GM21576 (cell line): ENCODE results near the gene STAT4.

Experiments
- ATAC-seq: cut with Tn5 transposase; IDR thresholded peaks from one replicate; pipeline ENCODE4 v1.9.1; 2021; ENCODE audit warnings: mild to moderate bottlenecking, moderate library complexity; ENCODE audit not compliant: unreplicated experiment

Gene STAT4

GRCh38 chr2:191174442-191174841 is 23.6 kb upstream of the STAT4 start:
- no peak for ATAC-seq

- no peak for ATAC-seq
These were observed 22.4 kb upstream of the STAT4 start for GRCh38 chr2:191173206-191173605.

GRCh38 chr2:191171708-191172355 is 21.0 kb upstream of the STAT4 start:
- ATAC-seq: no peak

- ATAC-seq: no peak
These were observed 20.5 kb upstream of the STAT4 start for GRCh38 chr2:191171286-191171685.

- no peak for ATAC-seq
These were observed 20.0 kb upstream of the STAT4 start for GRCh38 chr2:191170773-191171172.

- no peak for ATAC-seq
These were observed 19.5 kb upstream of the STAT4 start for GRCh38 chr2:191170301-191170636.

GRCh38 chr2:191169456-191170300 is 18.9 kb upstream of the STAT4 start:
- no peak for ATAC-seq

GRCh38 chr2:191167766-191168165 is 17.0 kb upstream of the STAT4 start:
- no peak for ATAC-seq

- no peak for ATAC-seq
These were observed 16.1 kb upstream of the STAT4 start for GRCh38 chr2:191166756-191167445.

- no peak for ATAC-seq
These were observed 15.4 kb upstream of the STAT4 start for GRCh38 chr2:191166111-191166755.

- peak; percentile 82 for ATAC-seq
These were observed 14.4 kb upstream of the STAT4 start for GRCh38 chr2:191165176-191165643.

GRCh38 chr2:191158747-191159146 is 8.0 kb upstream of the STAT4 start:
- no peak for ATAC-seq

GRCh38 chr2:191158193-191158592 is 7.4 kb upstream of the STAT4 start:
- no peak for ATAC-seq

- peak; percentile 29 for ATAC-seq
These were observed 4.8 kb upstream of the STAT4 start for GRCh38 chr2:191155608-191156071.

- no peak for ATAC-seq
These were observed 2.9 kb upstream of the STAT4 start for GRCh38 chr2:191153716-191154115.

GRCh38 chr2:191152482-191153240 is 1.9 kb upstream of the STAT4 start:
- no peak for ATAC-seq

GRCh38 chr2:191151331-191151730 is 537 bp upstream of the STAT4 start:
- ATAC-seq: no peak

- peak; percentile 21 for ATAC-seq
These were observed 579 bp downstream of the STAT4 start for GRCh38 chr2:191150230-191150599.

GRCh38 chr2:191149391-191149790 is 1.4 kb downstream of the STAT4 start:
- no peak for ATAC-seq

- ATAC-seq: no peak
These were observed 2.0 kb downstream of the STAT4 start for GRCh38 chr2:191148791-191149190.
